ENCODE data around the gene BICD1. TPM values are rescaled to one million over a fixed set of nuclear protein-coding genes. Genes with fewer than 3 reads are reported as not detected.

The BICD1 gene
- total and polyA plus RNA-seq, 2 of the 13 experiments (the other 11 are each of a cell fraction or from before 2014, with no cell fraction given): 4.5 to 5.2 TPM

GRCh38 chr12:32074432-32074831 is 32.2 kb upstream of the BICD1 start:
- no peak overlapping the region for H3K4me2 ChIP-seq (ENCODE audit: low read depth, low read length)
- no peak for DNase-seq (ENCODE audit: low spot score)
- H3K27me3 ChIP-seq (ENCODE audit: control insufficient read depth in 1 of 2, insufficient read depth in 2 of 2, low read length in 2 of 2): no peaks in the 10 kb centered on the region; a peak in 1 of 5 replicates
- ChIA-PET CTCF (ENCODE audit: low intra/inter-chr PET ratio, low total read pairs) (no interaction called here), POLR2A (no interaction called here)
- in situ Hi-C loops (cut with HindIII; ENCODE audit: extremely low pct_ligation_motif_present, low pct_unique_long_range_greater_than_20kb): no loop called here
- no peak overlapping the region for H3K27ac ChIP-seq (ENCODE audit: extremely low read length, insufficient read depth, low read length)
- ATAC-seq: no peak
- no peak for FAIRE-seq
- H3K9me3 ChIP-seq (ENCODE audit: low read length): peaks cover 8% of the 10 kb centered on the region; the same call in 1 of the 2 replicates
- H3K79me2 ChIP-seq (ENCODE audit: insufficient read depth, low read length): no peaks in the 10 kb centered on the region
- H4K20me1 ChIP-seq (ENCODE audit: insufficient read depth, low read length): no peaks in the 10 kb centered on the region
- no peak overlapping the region for H3K4me3 ChIP-seq (replicated peaks in 1 of 3; ENCODE audit: insufficient read depth in 1 of 3, low read depth in 2 of 3, low read length in 3 of 3)
- TF ChIP-seq ZBTB26 (CRISPR knock-in tag; IDR thresholded peaks at IDR 0.05; ENCODE audit: borderline replicate concordance) (no peak), ZNF326 (CRISPR knock-in tag; IDR thresholded peaks at IDR 0.05; ENCODE audit: borderline replicate concordance) (no peak), TFDP2 (CRISPR knock-in tag; IDR thresholded peaks at IDR 0.05) (no peak), POLR2AphosphoS5 (IDR thresholded peaks at IDR 0.05; ENCODE audit: low read depth, low read length) (no peak), PLRG1 (conservative IDR thresholded peaks at IDR 0.05) (no peak), CCDC6 (CRISPR knock-in tag; IDR thresholded peaks at IDR 0.05) (no peak), CSRNP2 (CRISPR knock-in tag; conservative IDR thresholded peaks at IDR 0.05; ENCODE audit: low read depth) (no peak), TERF1 (CRISPR knock-in tag; IDR thresholded peaks at IDR 0.05) (no peak), ZNF678 (CRISPR knock-in tag; IDR thresholded peaks at IDR 0.05) (no peak), TOPORS (CRISPR knock-in tag; IDR thresholded peaks at IDR 0.05) (no peak), KAT7 (CRISPR knock-in tag; IDR thresholded peaks at IDR 0.05; ENCODE audit: borderline replicate concordance) (no peak)
- BruUV-seq (replicated peaks): no TSS peak
- no peaks in the 10 kb centered on the region for H3K36me3 ChIP-seq (replicated peaks in 1 of 2; ENCODE audit: control insufficient read depth in 1 of 2, insufficient read depth in 2 of 2, low read length in 2 of 2)
- H2AFZ ChIP-seq (ENCODE audit: low read length): no peak overlapping the region
- H3K4me1 ChIP-seq (ENCODE audit: insufficient read depth, low read length): peaks cover 10% of the 10 kb centered on the region
- intact Hi-C loops (cut with micrococcal nuclease; ENCODE audit: unreplicated experiment): no loop called here
- H3K9ac ChIP-seq (ENCODE audit: insufficient read depth, low read depth, low read length): no peak overlapping the region

Data from HepG2 (cell line).